NCI-H345 treated with DMSO at 0.1 percent for 48 hours (cell line): ENCODE measurements around the gene INTS15.
A peak's percentile ranks its signal among the peaks of the same experiment; 100 is the strongest.

Experiments used
- DNase-seq: peaks from one replicate; lab custom pipeline; 2025; ENCODE audit not compliant: unreplicated experiment; lab: John Stamatoyannopoulos, UW

Gene INTS15

GRCh38 chr7:6589829-6590644 lies at the start of gene INTS15:
Gene INTS15 (plus strand): TSS chr7:6590021. CDS start chr7:6590284, 263 bp downstream.
- peak; percentile 53 for DNase-seq

- no peak for DNase-seq
Observed at GRCh38 chr7:6542368-6542767, 47.5 kb upstream of the INTS15 start.

GRCh38 chr7:6545398-6546126 lies 44.3 kb upstream of the INTS15 start:
- no peak for DNase-seq

GRCh38 chr7:6546498-6547251 lies 43.1 kb upstream of the INTS15 start:
- no peak for DNase-seq

GRCh38 chr7:6547400-6547799 lies 42.4 kb upstream of the INTS15 start:
- DNase-seq = no peak

GRCh38 chr7:6551016-6551511 lies 38.8 kb upstream of the INTS15 start, which contains the start of gene GRID2IP:
Gene GRID2IP (minus strand): TSS chr7:6551461. CDS start chr7:6551436, 25 bp downstream.
- DNase-seq = no peak

- no peak for DNase-seq
Observed at GRCh38 chr7:6553448-6554044, 36.3 kb upstream of the INTS15 start.

GRCh38 chr7:6554848-6555247 lies 35.0 kb upstream of the INTS15 start:
- no peak for DNase-seq

- no peak for DNase-seq
Observed at GRCh38 chr7:6556196-6556595, 33.6 kb upstream of the INTS15 start.

GRCh38 chr7:6558837-6559236 lies 31.0 kb upstream of the INTS15 start:
- DNase-seq = no peak

- no peak for DNase-seq
Observed at GRCh38 chr7:6559896-6560295, 29.9 kb upstream of the INTS15 start.

GRCh38 chr7:6562106-6562505 lies 27.7 kb upstream of the INTS15 start:
- no peak for DNase-seq

- DNase-seq = no peak
Observed at GRCh38 chr7:6563936-6564770, 25.7 kb upstream of the INTS15 start.

GRCh38 chr7:6565655-6566054 lies 24.2 kb upstream of the INTS15 start:
- no peak for DNase-seq

GRCh38 chr7:6567886-6568285 lies 21.9 kb upstream of the INTS15 start:
- no peak for DNase-seq

- DNase-seq = no peak
Observed at GRCh38 chr7:6571160-6571779, 18.6 kb upstream of the INTS15 start.

- DNase-seq = no peak
Observed at GRCh38 chr7:6575281-6576023, 14.4 kb upstream of the INTS15 start.

GRCh38 chr7:6576024-6576866 lies 13.6 kb upstream of the INTS15 start:
- DNase-seq = no peak
